Measurements from ENCODE around the gene ACVRL1. TPM values are rescaled to one million over a fixed set of nuclear protein-coding genes. Genes with fewer than 3 reads are reported as not detected.

The ACVRL1 gene
- total and polyA plus RNA-seq, 2 experiments from 2014 or later: 1.4 to 4.6 TPM

DNA sequence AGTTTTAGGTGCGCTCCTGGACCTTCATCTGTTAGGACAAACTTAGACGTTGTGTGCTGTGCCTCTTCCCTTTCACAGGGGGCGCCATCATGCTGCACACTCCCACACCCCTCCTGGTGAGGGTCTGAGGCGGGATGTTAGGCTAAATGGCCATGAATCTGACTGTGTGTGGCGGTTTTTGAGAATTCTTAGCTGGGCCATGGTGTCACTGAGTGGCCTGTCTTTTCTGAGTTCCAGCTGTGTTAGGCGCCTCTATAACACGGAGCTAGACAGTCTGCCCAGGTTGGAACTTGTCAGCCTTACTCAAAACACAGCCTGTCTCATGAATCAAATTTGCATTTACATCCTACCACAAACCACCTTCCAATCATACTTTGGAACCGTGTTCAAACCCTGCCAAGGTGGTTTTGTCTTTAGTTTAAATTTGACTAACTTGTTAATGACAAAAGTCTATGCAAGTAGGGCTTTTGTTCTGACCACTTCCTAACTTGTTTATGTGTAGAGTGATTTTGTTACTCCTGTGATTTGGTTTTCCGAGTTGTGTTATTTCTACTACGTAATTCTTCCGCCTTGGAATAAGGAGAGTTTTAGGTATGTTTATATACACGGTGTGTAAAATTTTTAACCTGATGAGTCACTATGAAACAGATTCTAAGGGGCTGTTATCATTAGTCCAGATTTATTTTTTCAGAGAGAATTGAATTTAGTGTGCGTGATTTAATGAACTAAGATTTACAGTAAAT lies 63.8 kb downstream of the ACVRL1 start:
- Histone ChIP-seq H2AFZ (no peak overlapping the region), H3K4me2 (peak overlapping the region; percentile 47), H3K79me2 (peaks cover 92% of the 10 kb centered on the region), H3K9me3 (ENCODE audit: low read depth) (no peaks in the 10 kb centered on the region), H3K36me3 (replicated peaks; ENCODE audit: insufficient read depth, low read depth) (no peaks in the 10 kb centered on the region), H4K20me1 (ENCODE audit: insufficient read depth, poor library complexity, severe bottlenecking) (peaks cover 6% of the 10 kb centered on the region), H3K27ac (peak overlapping the region; percentile 69), H3K9me2 (replicated peaks; ENCODE audit: insufficient read depth) (no peaks in the 10 kb centered on the region), H3K27me3 (no peaks in the 10 kb centered on the region), H3K4me3 (no peak overlapping the region), H3K4me1 (ENCODE audit: insufficient read depth) (peaks cover 46% of the 10 kb centered on the region)
- WGBS (ENCODE audit: low lambda C conversion rate, missing lambda C conversion rate): 52% methylated on average over 13 of the region's 13 CpGs
- DNase-seq (ENCODE audit: low spot score): peak; percentile 46
- TF ChIP-seq EZH2 (IDR thresholded peaks at IDR 0.05; ENCODE audit: borderline replicate concordance): no peak
- TF ChIP-seq CTCF (IDR thresholded peaks at IDR 0.05; ENCODE audit: poor library complexity): peak; percentile 54

GRCh38 chr12:51971679-51972421 lies 64.5 kb downstream of the ACVRL1 start:
- peaks cover 53% of the 10 kb centered on the region for H3K4me1 ChIP-seq (ENCODE audit: insufficient read depth)
- H2AFZ ChIP-seq: no peak overlapping the region
- no peak for TF ChIP-seq CTCF (IDR thresholded peaks at IDR 0.05; ENCODE audit: poor library complexity)
- TF ChIP-seq EZH2phosphoT487 (IDR thresholded peaks at IDR 0.05; ENCODE audit: low read depth, severe bottlenecking, unreplicated experiment): no peak
- no peak for TF ChIP-seq EZH2 (IDR thresholded peaks at IDR 0.05; ENCODE audit: borderline replicate concordance)

DNA sequence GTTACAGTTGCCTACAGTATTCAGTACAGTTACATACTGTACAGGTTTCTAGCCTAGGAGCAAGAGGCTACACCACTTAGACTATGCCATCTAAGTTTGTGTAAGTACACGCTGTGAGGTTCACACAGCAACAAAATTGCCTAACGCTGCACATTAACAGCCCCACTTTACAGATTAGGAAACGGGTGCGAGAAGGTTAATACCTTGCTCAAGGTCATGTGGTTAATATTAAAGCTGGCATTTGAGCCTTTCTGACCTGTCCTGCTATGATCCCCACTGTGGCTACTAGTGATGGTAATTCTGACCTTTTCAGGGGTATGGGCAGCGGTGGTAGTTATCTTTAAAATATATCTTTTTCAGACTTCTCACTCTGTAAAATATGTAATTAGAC lies 65.1 kb downstream of the ACVRL1 start:
- H3K4me1 ChIP-seq (ENCODE audit: insufficient read depth): peaks cover 58% of the 10 kb centered on the region
- H3K27me3 ChIP-seq: no peaks in the 10 kb centered on the region
- H3K36me3 ChIP-seq (replicated peaks; ENCODE audit: insufficient read depth, low read depth): no peaks in the 10 kb centered on the region
- peaks cover 6% of the 10 kb centered on the region for H4K20me1 ChIP-seq (ENCODE audit: insufficient read depth, poor library complexity, severe bottlenecking)
- H3K4me2 ChIP-seq: peak overlapping the region; percentile 44
- no peak for TF ChIP-seq EZH2phosphoT487 (IDR thresholded peaks at IDR 0.05; ENCODE audit: low read depth, severe bottlenecking, unreplicated experiment)
- no peak for TF ChIP-seq EZH2 (IDR thresholded peaks at IDR 0.05; ENCODE audit: borderline replicate concordance)
- TF ChIP-seq CTCF (IDR thresholded peaks at IDR 0.05; ENCODE audit: poor library complexity): no peak
- no peaks in the 10 kb centered on the region for H3K9me2 ChIP-seq (replicated peaks; ENCODE audit: insufficient read depth)
- H3K79me2 ChIP-seq: peaks cover 79% of the 10 kb centered on the region
- DNase-seq (ENCODE audit: low spot score): no peak
- H3K9me3 ChIP-seq (ENCODE audit: low read depth): no peaks in the 10 kb centered on the region
- H3K4me3 ChIP-seq: no peak overlapping the region
- WGBS (ENCODE audit: low lambda C conversion rate, missing lambda C conversion rate): 55% methylated on average over 5 of the region's 5 CpGs
- H3K27ac ChIP-seq: peak overlapping the region; percentile 69
- H2AFZ ChIP-seq: no peak overlapping the region

More at GRCh38 chr12:51971679-51972421, 64.5 kb downstream of the ACVRL1 start:
- Histone ChIP-seq H3K27ac (peak overlapping the region; percentile 69), H3K4me3 (no peak overlapping the region), H3K27me3 (no peaks in the 10 kb centered on the region), H4K20me1 (ENCODE audit: insufficient read depth, poor library complexity, severe bottlenecking) (peaks cover 6% of the 10 kb centered on the region), H3K36me3 (replicated peaks; ENCODE audit: insufficient read depth, low read depth) (no peaks in the 10 kb centered on the region), H3K9me2 (replicated peaks; ENCODE audit: insufficient read depth) (no peaks in the 10 kb centered on the region), H3K9me3 (ENCODE audit: low read depth) (no peaks in the 10 kb centered on the region), H3K79me2 (peaks cover 84% of the 10 kb centered on the region), H3K4me2 (peak overlapping the region; percentile 44)
- DNase-seq (ENCODE audit: low spot score): no peak
- 81% methylated on average over 4 of the region's 4 CpGs for WGBS (ENCODE audit: low lambda C conversion rate, missing lambda C conversion rate)
